GM19239 (cell line): Measurements from ENCODE around the gene FNDC1.

Source experiments
- DNase-seq: peaks from one replicate; pipeline ENCODE4 v3.0.0; 2011; ENCODE audit warnings: low spot score; ENCODE audit not compliant: insufficient read length
- FAIRE-seq: peaks from 2 replicates; lab custom pipeline; 2011; peaks lifted over from hg19 to GRCh38; lab: Jason Lieb, UNC

Gene FNDC1

GRCh38 chr6:159302594-159302992 lies 133.4 kb downstream of the FNDC1 start:
- DNase-seq: no peak
- no peak for FAIRE-seq

DNA sequence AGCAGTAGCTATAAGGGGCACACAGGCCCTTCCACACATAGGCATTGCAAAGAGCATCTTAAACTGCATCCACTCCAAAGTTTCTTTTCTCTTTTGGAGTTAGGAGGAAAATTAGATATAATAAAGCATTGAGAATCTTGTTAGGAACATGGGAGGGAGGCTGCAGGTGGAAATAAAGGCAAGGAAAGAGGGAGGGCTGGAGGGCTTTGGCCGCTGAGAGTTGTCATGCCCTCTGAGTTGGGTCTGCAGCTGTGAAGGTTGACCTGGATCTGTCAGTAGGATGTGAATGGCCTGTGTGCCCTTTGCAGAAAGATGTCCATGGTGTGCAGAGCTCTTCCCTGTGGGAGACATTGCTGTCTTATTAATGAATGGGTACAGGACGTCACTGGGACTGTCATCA lies 134.0 kb downstream of the FNDC1 start:
- no peak for DNase-seq
- FAIRE-seq: no peak

DNA sequence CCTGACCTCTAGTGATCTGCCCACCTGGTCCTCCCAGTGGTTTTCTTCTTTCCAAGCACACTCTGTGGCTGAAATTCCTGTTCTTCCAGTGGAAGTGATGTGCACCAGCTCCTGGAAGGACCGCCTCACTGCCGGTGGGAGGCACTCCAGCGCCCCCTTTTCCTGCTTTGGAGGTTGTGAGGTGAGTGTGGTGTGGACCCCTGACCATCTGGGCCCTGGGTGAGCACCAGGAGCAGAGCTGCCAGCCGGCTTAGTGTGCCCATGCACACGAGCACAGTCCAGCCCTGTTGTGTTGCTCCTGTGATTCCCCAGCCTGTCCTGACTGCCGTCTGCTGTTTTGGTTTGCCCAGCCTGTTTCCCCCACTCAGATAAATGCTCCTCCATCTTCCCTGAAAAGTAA lies 134.6 kb downstream of the FNDC1 start:
- no peak for DNase-seq
- no peak for FAIRE-seq

DNA sequence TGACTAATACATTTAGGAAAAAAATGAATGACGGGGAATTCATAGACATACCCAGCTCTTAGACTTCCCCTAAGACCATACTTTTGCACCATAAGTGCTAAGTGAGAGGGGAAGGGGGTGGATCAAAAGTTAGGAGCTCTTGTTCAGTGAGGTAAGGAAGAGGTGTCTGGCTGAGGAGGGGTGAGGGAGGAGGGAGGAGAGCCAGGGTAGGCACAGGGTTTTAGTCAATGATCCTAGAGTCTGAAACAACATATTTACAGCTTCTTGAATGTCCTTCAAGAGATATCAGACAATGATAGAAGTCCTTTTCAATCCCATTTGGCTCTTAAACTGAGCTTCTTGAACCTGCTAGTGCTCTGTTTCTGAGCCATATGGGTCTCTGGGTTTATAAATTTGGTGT lies 135.4 kb downstream of the FNDC1 start:
- DNase-seq (no peak), FAIRE-seq (no peak)

- FAIRE-seq: no peak
- no peak for DNase-seq
Observed at GRCh38 chr6:159305159-159305558, 136.0 kb downstream of the FNDC1 start.

GRCh38 chr6:159305804-159306537 lies 136.8 kb downstream of the FNDC1 start:
- DNase-seq: no peak
- no peak for FAIRE-seq

GRCh38 chr6:159307246-159307790 lies 138.1 kb downstream of the FNDC1 start:
- FAIRE-seq (no peak), DNase-seq (no peak)

DNA sequence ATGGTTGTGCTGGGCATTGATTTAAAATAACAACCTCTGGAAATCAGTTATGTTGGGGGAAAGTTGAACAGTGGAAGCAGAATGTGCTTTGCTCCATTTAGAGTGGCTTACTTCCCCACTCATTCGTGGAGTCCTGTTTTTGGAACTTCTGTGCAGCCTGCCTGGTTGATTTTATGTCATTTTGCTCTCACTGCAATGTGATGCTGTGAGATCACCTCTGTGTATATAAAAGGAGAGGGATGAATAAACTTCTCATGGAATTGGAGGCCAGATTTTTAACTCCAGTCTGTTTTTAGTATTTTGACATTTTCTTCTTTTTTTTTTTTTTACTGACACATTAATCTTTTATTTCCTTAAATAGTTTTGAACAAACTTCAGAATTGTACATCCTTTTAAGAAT lies 139.0 kb downstream of the FNDC1 start:
- DNase-seq (no peak), FAIRE-seq (no peak)

DNA sequence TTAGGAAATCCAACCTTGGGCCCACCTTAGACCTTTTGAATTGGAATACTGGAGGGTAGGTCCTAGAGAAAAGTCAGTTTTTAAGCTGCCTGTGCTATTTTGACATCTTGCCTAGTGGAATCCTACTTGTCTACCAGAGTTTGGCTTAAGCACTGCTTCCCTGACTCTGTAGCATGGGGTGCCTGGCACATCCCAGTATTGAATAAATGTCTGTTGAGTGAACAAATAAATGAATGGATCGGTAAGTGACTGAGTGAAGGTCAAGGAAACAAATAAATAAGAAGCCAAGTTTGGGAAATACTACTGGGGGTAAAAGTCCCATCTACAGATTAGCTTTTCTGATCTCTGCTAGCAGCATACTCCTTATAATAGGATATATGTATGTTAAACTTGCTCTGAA lies 140.5 kb downstream of the FNDC1 start:
- DNase-seq (no peak), FAIRE-seq (no peak)

- DNase-seq: no peak
Observed at GRCh38 chr6:159311618-159312017, 142.4 kb downstream of the FNDC1 start.

GRCh38 chr6:159312206-159312605 lies 143.0 kb downstream of the FNDC1 start:
- FAIRE-seq (no peak), DNase-seq (no peak)

More at GRCh38 chr6:159311618-159312017, 142.4 kb downstream of the FNDC1 start:
- no peak for FAIRE-seq

- DNase-seq (no peak), FAIRE-seq (no peak)
Observed at GRCh38 chr6:159313018-159313417, 143.8 kb downstream of the FNDC1 start.

DNA sequence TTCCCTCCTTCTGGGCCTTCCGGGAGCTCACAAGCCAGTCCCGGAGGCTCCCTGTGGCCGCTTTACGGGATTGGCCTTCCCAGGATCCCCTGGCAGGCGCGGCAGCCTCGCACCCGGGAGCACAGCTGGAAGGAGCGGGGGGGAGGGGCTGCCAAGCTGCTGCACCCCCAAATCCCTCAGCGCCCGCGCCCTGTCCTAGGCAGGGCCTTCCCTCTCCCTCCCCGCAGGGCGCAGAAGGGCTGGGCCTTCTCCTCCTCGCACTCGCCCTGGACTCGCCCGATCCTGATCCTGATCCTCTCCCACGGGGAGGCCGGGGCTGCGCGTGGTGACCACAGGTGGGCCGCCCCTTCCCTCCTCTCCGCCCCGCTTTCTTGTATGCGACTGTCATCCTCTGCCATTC lies 146.4 kb downstream of the FNDC1 start:
- DNase-seq: no peak
- FAIRE-seq: no peak

- FAIRE-seq: no peak
- DNase-seq: no peak
Observed at GRCh38 chr6:159317430-159317829, 148.2 kb downstream of the FNDC1 start.

- DNase-seq: no peak
- no peak for FAIRE-seq
Observed at GRCh38 chr6:159321267-159321666, 152.1 kb downstream of the FNDC1 start.
